B cell (primary cell): Measurements from ENCODE around the gene ARHGAP12. TPM values are rescaled to one million over a fixed set of nuclear protein-coding genes. Genes with fewer than 3 reads are reported as not detected.

Experiments
- ATAC-seq: fragments of 200-7000 bp; cut with Tn5 transposase; one replicate; pipeline ENCODE4 v1.10.0; 2021; ENCODE audit warnings: low read depth, mild to moderate bottlenecking, moderate number of reproducible peaks, moderate library complexity
- CTCF ChIA-PET: fragments of 350-600 bp; sonication (Branson Sonifier 250); formaldehyde crosslinking; loops from one replicate; lab custom pipeline; 2021; ENCODE audit warnings: antibody characterized with exemption, inconsistent platforms; lab: Charles Lee
- POLR2A ChIA-PET: fragments of 350-600 bp; sonication (Branson Sonifier 250); formaldehyde crosslinking; loops from one replicate; lab custom pipeline; 2021; ENCODE audit warnings: antibody characterized with exemption; lab: Charles Lee
- DNase-seq: peaks from one replicate; pipeline ENCODE4 v3.0.0; 2013
- H2AFZ ChIP-seq: 2 replicates; pipeline ENCODE4 v1.6.1; 2012; ENCODE audit warnings: mild to moderate bottlenecking, low read depth, low read length; ENCODE audit not compliant: insufficient read depth, poor library complexity, severe bottlenecking
- H3K27ac ChIP-seq, 2 donors: 1 replicate in 1 of 2; 2 replicates in 1 of 2; pipeline ENCODE4 v1.5.1; 2012 to 2013; ENCODE audit warnings: low read length in 2 of 2, mild to moderate bottlenecking in 2 of 2, moderate library complexity in 1 of 2
- H3K27me3 ChIP-seq, 4 experiments: fragments of 200-600 bp in 1 of 4; sonication (generic) in 1 of 4; replicated peaks in 1 of 4; 1 replicate in 2 of 4; 2 replicates in 2 of 4; pipeline versions ENCODE4 v1.6.1 to v1.7.0; 2013 to 2016; ENCODE audit warnings: low read length in 3 of 4, mild to moderate bottlenecking in 2 of 4, mixed read lengths in 1 of 4, moderate library complexity in 1 of 4; ENCODE audit not compliant: insufficient read depth in 4 of 4, control insufficient read depth in 3 of 4; ENCODE audit errors: control extremely low read depth in 1 of 4
- H3K36me3 ChIP-seq, 2 experiments: replicated peaks in 1 of 2; 1 replicate in 1 of 2; 2 replicates in 1 of 2; pipeline versions ENCODE4 v1.6.1 to v1.7.1; 2013; ENCODE audit warnings: low read length in 1 of 2; ENCODE audit not compliant: insufficient read depth in 2 of 2, control insufficient read depth in 1 of 2; ENCODE audit errors: control extremely low read depth in 1 of 2, extremely low read depth in 1 of 2
- H3K4me1 ChIP-seq, 2 donors: fragments of 200-600 bp in 1 of 2; sonication (generic) in 1 of 2; 1 replicate in 1 of 2; 2 replicates in 1 of 2; pipeline versions ENCODE4 v1.5.1 to v1.6.1; 2013 to 2017; ENCODE audit warnings: low read length in 2 of 2; ENCODE audit not compliant: control insufficient read depth in 2 of 2, insufficient read depth in 2 of 2
- H3K4me2 ChIP-seq: replicated peaks from 2 replicates; pipeline ENCODE3; 2012; ENCODE audit warnings: mild to moderate bottlenecking, low read depth, low read length; ENCODE audit not compliant: poor library complexity, severe bottlenecking
- H3K4me3 ChIP-seq, 5 experiments: fragments of 200-600 bp in 1 of 5; sonication (generic) in 1 of 5; 1 replicate in 3 of 5; 2 replicates in 2 of 5; pipeline versions ENCODE4 v1.5.1 to v1.7.0; 2011 to 2016; ENCODE audit warnings: low read length in 4 of 5, mild to moderate bottlenecking in 4 of 5, low read depth in 2 of 5, control low read depth in 1 of 5, moderate library complexity in 1 of 5; ENCODE audit not compliant: insufficient read depth in 1 of 5; ENCODE audit errors: control extremely low read depth in 1 of 5, extremely low read depth in 1 of 5
- H3K79me2 ChIP-seq: fragments of 200-600 bp; sonication (generic); one replicate; pipeline ENCODE4 v1.6.0; 2016; ENCODE audit warnings: low read length; ENCODE audit not compliant: control insufficient read depth, insufficient read depth
- H3K9ac ChIP-seq: fragments of 200-600 bp; sonication (generic); 2 replicates; pipeline ENCODE4 v1.6.1; 2017; ENCODE audit warnings: mild to moderate bottlenecking, low read length, moderate library complexity
- H3K9me3 ChIP-seq, 3 donors: one replicate each; pipeline versions ENCODE4 v1.6.1 to v1.7.1; 2013; ENCODE audit warnings: low read length in 2 of 3; ENCODE audit not compliant: control insufficient read depth in 2 of 3, insufficient read depth in 1 of 3; ENCODE audit errors: control extremely low read depth in 1 of 3
- H4K20me1 ChIP-seq: 2 replicates; pipeline ENCODE4 v1.6.0; 2012; ENCODE audit warnings: mild to moderate bottlenecking, low read length; ENCODE audit not compliant: insufficient read depth, control insufficient read depth, poor library complexity, severe bottlenecking
- H3K27ac Mint-ChIP-seq: one replicate; pipeline ENCODE4 v1.8.0; 2021; ENCODE audit warnings: mixed read lengths
- H3K27me3 Mint-ChIP-seq: one replicate; pipeline ENCODE4 v1.8.0; 2021; ENCODE audit warnings: mixed read lengths
- H3K4me1 Mint-ChIP-seq: one replicate; pipeline ENCODE4 v1.8.0; 2021; ENCODE audit warnings: mixed read lengths
- H3K4me3 Mint-ChIP-seq: one replicate; pipeline ENCODE4 v1.8.0; 2021; ENCODE audit warnings: mixed read lengths
- H3K9me3 Mint-ChIP-seq: one replicate; pipeline ENCODE4 v1.8.0; 2022; ENCODE audit warnings: mixed read lengths; ENCODE audit not compliant: insufficient read depth
- EZH2 ChIP-seq: IDR thresholded peaks from 2 replicates; pipeline ENCODE4 v1.6.1; 2012; ENCODE audit warnings: borderline replicate concordance, low read depth, mild to moderate bottlenecking, moderate library complexity, low read length; ENCODE audit not compliant: insufficient read depth, poor library complexity, severe bottlenecking
- WGBS: methylation state at CpG from one replicate; pipeline ENCODE4 v1.1.5; 2013; ENCODE audit warnings: missing lambda C conversion rate; ENCODE audit not compliant: insufficient coverage; 5-methylcytosine and 5-hydroxymethylcytosine counted together
- intact Hi-C: fragments of 100-400 bp; cut with micrococcal nuclease; formaldehyde crosslinking; loops from one replicate; pipeline ENCODE4 v1.10.0; 2022
- polyA plus RNA-seq: library from polyadenylated mRNA; depleted of rRNA; stranded (reverse); fragments of >200 nt; gene quantifications from 2 replicates; pipeline ENCODE4 v1.2.3, GENCODE V29; 2012
- total RNA-seq, 2 donors: library from RNA; stranded (reverse); fragments of 120-200 nt in 1 of 2; gene quantifications; 1 replicate in 1 of 2; 2 replicates in 1 of 2; pipeline versions ENCODE4 v1.2.3 to v1.2.4, GENCODE V29; 2013 to 2022
- TF ChIP-seq, protein P1 (sequence below): fragments of 200-600 bp; IDR thresholded peaks from one replicate; pipeline ENCODE4 v1.8.0; 2022; ENCODE audit warnings: antibody characterized with exemption, mild to moderate bottlenecking

The ARHGAP12 gene
- total and polyA plus RNA-seq, 2 donors (not counting 1 experiment from before 2014, with no cell fraction given), result 12.3 to 45.3 TPM

DNA sequence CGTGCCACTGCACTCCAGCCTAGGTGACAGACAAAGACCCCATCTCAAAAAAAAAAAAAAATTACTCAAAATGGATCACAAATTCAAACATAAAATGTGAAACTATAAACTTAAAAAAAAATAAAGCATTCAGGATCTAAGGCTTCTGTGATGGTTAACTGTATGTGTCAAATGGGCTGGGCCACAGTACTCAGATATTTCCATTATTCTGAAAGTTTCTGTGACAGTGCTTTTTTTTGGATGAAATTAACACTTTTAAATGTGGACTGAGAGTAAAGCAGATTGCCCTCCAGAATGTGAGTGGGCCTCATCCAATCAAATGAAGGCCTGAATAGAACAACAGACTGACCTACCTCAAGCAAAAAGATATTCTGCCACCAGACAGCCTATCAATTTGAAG lies 26.0 kb downstream of the ARHGAP12 start:
- H3K36me3 ChIP-seq, result peaks cover 0 to 29% of the 10 kb centered on the region in 2 experiments
- ChIA-PET POLR2A (no interaction called here), CTCF (interaction anchor here (0.7 to 1.1 kb wide), 2 partner anchors 40 to 1068 kb away, joined by 3 to 4 read pairs; no protein-coding TSS in a partner anchor)
- no peak overlapping the region for H3K4me2 ChIP-seq
- no CpG with 5 or more reads among the region's 1 CpG for WGBS
- H3K9me3 ChIP-seq, result peaks cover 0 to 3% (median 1%) of the 10 kb centered on the region in 3 donors
- no peak overlapping the region for H3K27ac ChIP-seq
- H3K79me2 ChIP-seq, result peaks cover 97% of the 10 kb centered on the region
- DNase-seq (no peak), ATAC-seq (no peak)
- no peak overlapping the region for H3K4me3 ChIP-seq
- H3K27ac Mint-ChIP-seq, result no peak overlapping the region
- TF ChIP-seq, protein P1, sequence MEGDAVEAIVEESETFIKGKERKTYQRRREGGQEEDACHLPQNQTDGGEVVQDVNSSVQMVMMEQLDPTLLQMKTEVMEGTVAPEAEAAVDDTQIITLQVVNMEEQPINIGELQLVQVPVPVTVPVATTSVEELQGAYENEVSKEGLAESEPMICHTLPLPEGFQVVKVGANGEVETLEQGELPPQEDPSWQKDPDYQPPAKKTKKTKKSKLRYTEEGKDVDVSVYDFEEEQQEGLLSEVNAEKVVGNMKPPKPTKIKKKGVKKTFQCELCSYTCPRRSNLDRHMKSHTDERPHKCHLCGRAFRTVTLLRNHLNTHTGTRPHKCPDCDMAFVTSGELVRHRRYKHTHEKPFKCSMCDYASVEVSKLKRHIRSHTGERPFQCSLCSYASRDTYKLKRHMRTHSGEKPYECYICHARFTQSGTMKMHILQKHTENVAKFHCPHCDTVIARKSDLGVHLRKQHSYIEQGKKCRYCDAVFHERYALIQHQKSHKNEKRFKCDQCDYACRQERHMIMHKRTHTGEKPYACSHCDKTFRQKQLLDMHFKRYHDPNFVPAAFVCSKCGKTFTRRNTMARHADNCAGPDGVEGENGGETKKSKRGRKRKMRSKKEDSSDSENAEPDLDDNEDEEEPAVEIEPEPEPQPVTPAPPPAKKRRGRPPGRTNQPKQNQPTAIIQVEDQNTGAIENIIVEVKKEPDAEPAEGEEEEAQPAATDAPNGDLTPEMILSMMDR, result no peak
- TF ChIP-seq EZH2, result no peak
- peaks cover 37% of the 10 kb centered on the region for H3K4me1 Mint-ChIP-seq
- no peak overlapping the region for H3K9ac ChIP-seq
- H3K27me3 ChIP-seq, result no peaks in the 10 kb centered on the region
- intact Hi-C loops, result no loop called here
- H3K4me1 ChIP-seq, result peaks cover 5 to 10% of the 10 kb centered on the region in 2 donors
- H4K20me1 ChIP-seq, result peaks cover 70% of the 10 kb centered on the region
- H3K27me3 Mint-ChIP-seq, result no peaks in the 10 kb centered on the region
- no peaks in the 10 kb centered on the region for H3K9me3 Mint-ChIP-seq
- no peak overlapping the region for H3K4me3 Mint-ChIP-seq
- no peak overlapping the region for H2AFZ ChIP-seq

- peak overlapping the region; percentile 27 for H3K27ac Mint-ChIP-seq
- Histone ChIP-seq H3K9me3 (peaks cover 0 to 1% (median 0%) of the 10 kb centered on the region in 3 donors), H3K79me2 (peaks cover 62% of the 10 kb centered on the region), H2AFZ (no peak overlapping the region), H3K36me3 (peaks cover 0 to 15% of the 10 kb centered on the region in 2 experiments), H3K27ac (no peak overlapping the region), H3K4me1 (peaks cover 5 to 10% of the 10 kb centered on the region in 2 donors), H4K20me1 (peaks cover 53% of the 10 kb centered on the region), H3K4me2 (no peak overlapping the region), H3K27me3 (no peaks in the 10 kb centered on the region), H3K4me3 (no peak overlapping the region), H3K9ac (no peak overlapping the region)
- TF ChIP-seq, protein P1, result no peak
- no peak for TF ChIP-seq EZH2
- CTCF ChIA-PET, result interaction anchor here (1.0 kb wide), 1 partner anchor 82 kb away, joined by 3 read pairs; no protein-coding TSS in a partner anchor
- H3K4me3 Mint-ChIP-seq, result no peak overlapping the region
- DNase-seq (no peak), ATAC-seq (no peak)
- intact Hi-C loops, result no loop called here
- POLR2A ChIA-PET, result no interaction called here
- H3K27me3 Mint-ChIP-seq, result no peaks in the 10 kb centered on the region
- WGBS, result 100% methylated on average over 1 of the region's 2 CpGs
- H3K4me1 Mint-ChIP-seq, result peaks cover 47% of the 10 kb centered on the region
- peaks cover under 1% of the 10 kb centered on the region for H3K9me3 Mint-ChIP-seq
These were observed 31.1 kb downstream of the ARHGAP12 start for GRCh38 chr10:31897506-31897905.
